GM21619 (cell line): ENCODE data around the gene POLR1D.

Experiments used
- ATAC-seq: cut with Tn5 transposase; IDR thresholded peaks from one replicate; pipeline ENCODE4 v1.9.1; 2021; ENCODE audit not compliant: unreplicated experiment

The POLR1D gene

DNA sequence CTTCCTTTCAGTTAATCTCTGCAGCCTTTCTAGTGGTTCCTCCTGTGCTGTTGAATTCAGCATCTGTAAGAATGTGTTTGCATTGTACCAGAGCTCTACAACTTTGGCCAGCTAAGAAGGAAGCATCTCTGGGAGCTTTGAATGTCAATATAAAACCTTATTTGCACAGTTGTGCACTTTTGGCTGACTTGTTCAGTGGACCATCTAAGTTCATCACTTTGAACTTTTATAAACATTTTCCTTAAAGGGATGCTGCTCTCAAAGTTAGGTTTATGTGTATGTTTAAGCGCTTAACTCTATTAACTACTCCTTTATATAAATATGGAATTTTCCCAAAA, 15.6 kb downstream of the POLR1D start:
- no peak for ATAC-seq

DNA sequence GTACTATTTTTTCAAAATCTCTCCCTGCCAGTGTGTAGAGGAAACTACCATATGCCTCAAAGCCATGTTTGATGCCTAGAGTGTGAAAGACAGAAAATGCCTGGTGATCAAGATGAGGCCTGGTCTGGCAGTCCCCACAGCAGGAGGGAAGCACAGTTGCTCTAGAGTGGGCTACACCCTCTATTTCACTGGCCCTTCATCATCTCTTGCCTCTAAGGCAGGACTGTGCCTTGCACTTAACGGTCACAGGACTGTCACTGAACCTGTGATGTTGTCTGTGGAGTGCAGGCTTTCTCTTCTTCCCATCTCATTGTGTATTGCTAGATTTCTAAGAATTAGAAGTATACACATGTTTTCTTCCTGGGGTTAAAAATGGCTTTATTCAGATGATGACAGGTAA, 16.3 kb downstream of the POLR1D start:
- no peak for ATAC-seq

DNA sequence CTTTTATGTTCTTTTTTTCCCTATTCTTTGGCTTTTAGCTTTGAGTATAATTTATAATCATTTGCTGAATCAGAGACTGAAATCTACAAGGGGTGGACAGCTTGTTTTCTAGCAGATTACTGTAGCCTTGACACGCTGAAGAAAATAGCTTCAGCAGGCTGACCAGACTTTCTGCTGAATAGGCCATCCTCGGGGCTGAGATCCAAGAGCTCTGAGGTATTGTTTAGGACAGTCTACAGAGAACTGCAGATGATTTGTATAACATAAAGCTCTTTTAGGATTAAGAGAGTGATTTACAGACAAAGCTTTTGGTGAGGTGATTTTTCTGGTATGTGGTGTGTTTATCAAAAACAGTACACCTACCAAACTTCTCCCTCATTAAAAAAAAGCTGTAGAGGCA, 16.8 kb downstream of the POLR1D start:
- ATAC-seq = no peak

DNA sequence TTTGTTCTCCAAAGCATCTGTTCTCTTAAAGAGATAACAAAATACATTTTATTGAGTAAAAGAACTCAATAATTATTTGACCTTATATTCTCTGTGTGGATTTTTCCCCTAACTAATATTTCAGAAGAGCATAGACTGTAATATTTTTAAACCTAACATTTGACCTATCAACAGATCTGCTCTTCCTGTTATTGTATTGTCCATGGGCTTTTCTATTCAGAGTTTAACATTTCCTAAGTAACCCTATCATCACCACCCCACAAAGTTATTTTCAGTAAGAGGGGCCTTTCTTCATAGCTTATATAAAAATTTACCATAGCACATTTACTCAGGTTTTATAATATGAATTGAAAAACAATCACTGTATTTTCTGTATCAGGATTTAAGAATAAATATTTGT, 17.5 kb downstream of the POLR1D start:
- ATAC-seq = no peak

DNA sequence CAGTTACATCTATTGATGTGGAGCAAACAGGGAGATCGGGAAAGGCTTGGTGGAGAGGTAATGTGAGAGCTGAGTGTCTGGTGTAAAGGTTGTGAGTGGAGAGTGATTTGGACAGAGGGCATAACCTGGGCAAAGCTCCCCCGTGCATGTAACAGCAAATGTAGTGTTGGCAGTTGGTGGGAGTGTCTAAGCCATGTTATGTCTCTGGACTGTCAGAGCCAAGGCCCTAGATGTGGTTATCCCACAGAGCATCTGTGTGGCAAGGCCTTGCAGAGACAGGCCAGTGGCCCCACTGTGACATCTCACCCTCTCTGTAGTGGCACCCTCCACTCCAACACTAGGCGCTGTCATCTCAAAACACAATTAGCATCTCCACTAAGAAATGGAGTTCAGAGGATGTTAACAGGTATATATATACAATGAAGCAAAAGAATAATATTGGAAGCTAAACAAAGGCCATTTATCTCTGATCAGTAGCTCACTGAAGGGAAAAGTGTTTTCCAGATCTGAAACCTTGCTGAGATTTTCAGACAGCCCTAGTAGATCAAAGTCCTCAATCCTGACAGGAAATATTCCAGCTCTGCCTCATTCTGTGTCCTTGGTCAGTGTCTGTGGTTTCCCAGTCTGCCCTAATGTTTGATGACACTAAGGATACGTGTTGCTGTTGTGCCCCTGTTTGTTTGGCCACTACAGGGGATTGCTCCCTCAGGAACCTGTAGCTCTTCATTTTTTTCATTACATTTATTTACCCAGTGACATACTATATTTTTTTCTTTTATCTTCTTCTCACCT, 20.2 kb downstream of the POLR1D start:
- ATAC-seq = no peak

DNA sequence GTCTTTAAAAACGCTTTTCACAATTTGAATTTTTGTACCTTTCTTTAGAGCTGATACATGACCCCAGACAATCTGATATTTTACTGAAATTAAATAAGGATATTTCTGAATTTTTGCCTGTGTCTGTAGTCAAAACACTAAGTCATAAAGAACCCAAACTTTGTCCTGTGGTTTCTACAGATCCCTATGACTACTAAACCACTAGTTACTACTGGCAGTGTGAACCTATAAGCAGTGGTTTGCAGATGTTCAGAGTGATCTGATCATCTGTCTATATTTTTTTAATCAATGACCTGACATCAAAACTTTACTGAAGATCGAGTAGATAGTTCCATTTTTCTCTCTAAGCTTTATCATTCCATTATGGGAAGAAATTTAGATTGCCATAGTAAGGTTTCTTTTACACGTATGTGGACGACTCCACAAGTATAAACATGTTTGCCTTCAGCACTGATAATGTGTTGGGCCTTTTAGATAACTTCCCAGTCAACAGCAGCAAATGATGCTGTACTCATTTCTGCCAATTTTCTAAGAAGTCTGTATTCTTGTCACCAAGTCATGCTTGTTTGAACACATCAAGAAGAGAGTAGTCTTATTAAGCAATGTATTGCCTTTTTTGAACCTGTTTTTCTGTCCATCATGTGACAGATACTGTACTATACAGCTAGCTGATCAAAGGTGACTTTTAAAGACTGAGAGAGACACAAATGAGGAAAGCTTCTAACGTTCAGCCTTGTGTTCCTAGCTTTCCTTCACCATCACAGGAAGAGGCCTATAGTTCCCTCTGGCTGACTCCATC, 21.8 kb downstream of the POLR1D start:
- no peak for ATAC-seq

DNA sequence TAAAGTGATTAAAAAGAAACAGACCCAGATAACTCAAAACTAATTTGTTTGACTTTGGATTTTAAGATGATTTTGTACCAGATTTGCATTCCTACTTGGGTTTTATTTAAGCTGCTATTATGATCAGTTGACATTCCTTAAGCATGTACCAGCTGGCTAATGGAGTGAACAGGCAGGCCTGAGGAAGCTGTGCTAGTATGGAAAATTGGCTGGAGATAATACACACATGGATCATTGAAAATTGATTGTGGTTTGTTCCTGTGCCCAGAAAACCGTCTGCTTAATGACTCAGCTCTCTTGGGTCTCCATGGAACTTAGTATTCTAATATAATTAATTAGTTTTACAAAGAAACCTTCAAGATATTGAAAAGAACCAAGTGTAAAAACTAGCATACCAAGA, 22.6 kb downstream of the POLR1D start:
- no peak for ATAC-seq

DNA sequence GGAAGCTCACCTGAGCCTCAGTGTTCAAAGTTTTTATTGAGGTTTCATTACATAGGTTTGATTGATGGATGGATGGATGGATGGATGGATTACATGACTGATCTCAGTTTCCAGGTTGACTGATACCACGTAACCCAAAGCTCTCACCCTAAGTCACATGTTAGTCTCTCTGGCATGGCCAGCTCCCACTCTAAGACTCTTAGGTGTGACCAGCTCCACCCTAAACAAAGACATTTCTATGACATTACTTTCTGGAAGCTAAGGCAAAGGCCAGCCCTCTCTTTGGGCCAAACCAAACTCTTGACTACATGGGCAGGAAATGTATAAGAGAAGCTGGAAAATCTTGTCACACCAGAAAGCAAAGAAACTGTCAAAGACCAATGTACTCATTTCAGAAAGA, 28.6 kb downstream of the POLR1D start:
- no peak for ATAC-seq

DNA sequence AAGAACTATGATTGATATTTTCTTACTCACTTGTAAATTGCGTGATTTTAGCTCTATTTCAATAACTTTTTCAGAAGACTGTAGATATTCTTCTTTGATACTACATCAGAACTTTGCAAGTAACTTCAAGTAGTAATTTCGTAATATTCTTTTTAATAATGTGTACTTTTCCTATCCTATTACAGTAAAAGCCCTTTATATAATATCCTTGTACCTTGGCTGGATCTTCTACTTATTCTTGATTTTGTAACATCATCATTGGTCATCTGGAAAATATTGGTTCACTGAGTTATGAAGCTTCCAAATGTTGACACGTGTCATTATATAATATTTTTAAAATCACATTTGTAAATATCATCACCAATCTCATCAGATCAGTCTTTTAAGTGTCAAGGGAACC, 32.4 kb downstream of the POLR1D start:
- no peak for ATAC-seq

DNA sequence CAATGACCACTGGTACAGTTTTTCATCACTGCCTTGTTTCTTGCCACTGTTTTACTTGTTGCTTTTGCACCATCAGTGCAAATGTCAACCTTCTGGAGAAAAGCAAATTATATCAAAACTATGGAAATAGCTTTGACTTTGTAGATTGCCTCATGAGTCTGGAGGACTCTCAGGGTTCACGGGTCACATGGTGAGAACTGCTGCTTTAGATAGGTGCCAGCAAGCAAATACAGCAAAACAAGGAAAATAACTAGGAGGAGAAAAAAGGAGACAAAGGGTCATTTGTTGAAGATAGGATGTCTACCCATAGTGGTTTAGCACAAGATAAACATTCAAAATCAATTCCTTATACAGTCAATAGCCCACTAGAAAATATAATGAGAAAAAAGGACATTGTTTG, 33.1 kb downstream of the POLR1D start:
- no peak for ATAC-seq

DNA sequence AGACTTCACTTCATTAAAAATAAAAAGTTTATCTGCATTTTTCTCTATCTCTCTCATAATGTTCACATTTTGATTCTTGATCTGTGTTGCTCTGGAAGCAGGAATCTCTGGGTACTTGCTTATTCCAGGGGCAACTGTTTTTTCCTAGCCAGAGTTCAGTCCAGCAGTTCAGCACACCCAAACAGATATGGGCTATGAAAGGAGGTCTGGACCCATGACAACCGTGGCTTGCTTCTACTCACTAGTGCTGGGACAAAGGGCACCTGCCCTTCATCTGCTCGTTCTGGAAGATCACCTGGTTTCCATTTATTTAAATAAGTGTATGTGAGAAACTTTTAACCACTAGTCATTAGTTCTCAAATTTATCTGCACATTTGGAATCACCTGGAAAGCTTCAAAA, 36.0 kb downstream of the POLR1D start:
- ATAC-seq = no peak

DNA sequence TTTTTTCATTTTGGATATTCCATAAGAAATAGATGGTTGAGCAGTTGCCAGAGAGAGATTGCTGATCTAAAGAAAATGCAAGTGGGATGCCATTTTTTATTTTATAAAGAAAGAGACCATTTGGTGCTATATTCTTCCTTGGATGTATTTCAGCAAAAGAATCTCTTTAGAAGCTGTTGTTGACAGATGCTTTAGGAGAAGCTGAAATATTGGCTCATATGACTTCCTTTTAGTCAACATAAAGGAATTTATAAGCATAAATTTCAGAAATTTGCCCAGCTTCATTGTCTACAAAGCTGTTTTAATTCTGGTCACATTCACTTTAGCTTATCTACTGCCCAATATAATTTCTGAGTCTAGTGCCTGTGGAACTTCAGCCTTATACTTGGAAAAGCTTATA, 36.9 kb downstream of the POLR1D start:
- no peak for ATAC-seq

DNA sequence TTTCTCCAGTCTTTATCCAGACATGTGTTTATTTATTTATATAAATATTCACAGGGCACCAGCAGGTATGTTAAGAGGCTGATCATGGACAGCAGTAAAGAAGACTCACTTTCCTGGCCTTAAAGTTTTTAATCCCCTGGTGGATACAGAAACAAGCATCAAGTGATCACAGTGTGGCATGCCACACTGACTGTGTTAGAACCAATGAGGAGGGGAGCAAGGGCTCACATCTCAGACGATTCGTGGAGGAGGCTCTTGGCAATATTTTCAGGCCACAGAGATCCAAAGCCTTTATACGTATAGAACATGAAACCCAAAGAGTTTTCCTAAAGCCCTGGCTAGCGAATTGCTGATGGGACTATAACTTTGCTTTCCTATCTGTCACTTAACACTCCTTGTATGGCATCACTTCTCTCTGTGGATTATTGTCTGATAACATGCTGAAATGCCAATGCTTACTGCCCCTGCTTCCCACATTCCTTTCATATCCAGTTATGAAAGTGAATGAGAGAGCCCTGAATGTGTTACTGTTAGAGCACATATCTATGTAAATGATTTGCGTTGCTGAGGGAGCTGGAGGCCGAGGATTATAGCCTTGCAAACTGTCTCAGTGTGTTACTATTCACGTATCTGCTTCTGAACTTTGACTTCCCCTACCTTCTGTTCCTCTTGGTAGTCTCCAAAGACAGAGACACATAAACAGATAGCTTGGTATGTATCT, 37.6 kb downstream of the POLR1D start:
- no peak for ATAC-seq

DNA sequence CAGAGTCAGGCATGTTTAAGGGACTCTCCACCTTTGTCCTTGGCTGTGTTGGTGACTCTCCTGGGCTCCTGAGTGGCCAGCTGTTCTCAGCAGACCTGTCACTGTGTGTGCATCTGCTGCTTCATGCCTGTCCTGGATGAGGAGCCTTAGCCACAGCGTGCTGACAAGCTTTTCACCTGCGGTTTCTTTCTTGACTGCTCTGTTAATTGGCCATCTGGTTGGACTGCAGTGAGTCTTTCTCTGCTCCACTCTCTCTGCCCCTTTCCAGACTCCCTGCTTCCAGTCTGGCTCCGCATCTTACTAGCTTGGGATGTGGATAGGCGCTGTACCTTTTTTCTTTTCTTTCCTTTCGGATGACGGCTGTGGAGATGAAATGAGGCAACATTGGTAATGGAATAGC, 38.8 kb downstream of the POLR1D start:
- no peak for ATAC-seq

DNA sequence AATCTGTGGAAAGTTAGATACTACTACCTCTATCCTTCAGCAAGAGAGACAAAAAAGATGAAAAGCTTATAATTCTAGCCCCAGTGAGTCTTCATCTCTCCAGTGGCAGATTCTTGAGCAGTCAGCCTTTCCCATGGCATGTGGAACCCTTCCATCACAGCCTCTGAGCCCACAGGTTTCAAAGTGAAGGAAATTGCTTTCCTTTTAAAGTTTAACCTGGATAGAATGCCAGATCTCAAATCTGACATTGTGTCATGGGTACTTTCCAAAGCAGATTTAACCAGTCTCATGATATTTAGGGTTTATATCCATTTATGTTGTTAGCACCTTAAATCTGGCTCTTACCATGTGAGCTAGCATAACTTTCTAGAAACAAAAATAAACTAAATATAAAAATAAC, 39.3 kb downstream of the POLR1D start:
- no peak for ATAC-seq

DNA sequence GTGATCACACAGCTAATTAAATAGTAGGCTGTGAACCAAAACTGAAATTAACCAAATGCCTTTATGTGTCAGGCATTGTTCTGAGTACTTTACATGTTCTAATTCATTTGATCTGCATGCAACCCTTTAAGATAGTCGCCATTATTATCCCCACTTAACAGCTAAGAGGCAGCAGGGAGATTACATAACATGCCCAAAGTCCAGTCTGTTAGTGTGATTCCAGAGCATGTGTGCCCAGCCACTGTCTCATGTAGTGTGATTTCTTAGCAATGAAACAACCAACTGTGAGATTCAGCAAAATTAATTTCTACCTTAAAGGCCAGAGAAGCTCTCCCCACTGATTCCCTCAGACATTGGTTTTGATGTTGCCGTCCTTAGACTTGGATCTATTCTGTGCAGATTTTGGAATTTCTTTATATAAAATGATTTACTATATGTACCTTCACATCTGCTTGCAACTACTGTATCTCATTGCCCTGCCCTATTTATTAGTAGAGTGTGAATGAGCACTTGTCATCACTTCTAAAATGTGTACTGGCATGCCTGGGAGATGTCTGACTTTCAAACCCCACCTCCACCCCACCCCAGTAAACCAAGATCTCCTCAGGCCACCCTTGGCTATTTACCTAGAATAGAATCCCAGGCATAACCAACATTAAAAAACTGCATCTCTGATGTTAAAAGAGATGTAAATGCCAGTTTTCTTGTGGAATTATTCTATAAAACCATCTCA, 41.2 kb downstream of the POLR1D start:
- no peak for ATAC-seq

DNA sequence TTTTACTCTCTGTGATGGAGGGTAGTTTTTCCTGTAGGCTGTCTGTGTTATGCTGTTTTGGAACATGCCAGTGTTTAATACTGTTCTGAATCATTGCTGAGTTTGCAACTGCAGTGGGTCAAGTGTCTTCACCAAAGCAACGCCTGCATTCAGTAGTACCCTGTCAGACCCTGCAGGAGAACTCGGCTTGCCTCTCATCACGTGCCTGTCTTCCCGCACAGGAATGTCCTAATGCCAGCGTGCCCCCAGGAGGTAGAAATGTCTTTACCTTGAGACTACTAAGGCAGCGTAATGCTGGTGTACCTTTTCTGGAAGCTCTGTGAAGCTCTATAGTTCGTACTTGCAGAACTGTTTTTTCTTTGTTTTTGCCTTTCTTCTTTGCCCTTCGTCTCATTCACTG, 42.3 kb downstream of the POLR1D start:
- ATAC-seq = no peak

DNA sequence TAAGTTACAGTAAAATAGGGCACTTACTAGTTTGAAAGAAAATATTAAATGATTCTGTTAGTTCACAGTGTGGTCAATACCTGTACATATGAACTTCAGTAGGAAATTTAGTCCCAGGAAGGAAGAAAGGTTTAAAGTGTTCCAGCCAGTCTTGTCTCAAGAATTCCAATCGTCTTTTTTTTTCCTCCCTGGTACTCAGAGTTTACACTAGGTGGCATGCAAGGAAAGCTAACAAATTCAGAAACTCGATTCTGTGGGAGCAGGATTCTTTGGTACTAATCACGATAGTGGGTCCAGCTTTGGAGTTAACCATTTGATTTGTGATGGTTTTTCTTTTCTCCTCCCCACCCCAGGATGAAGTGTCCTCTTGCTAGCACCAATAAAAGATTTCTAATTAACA, 43.6 kb downstream of the POLR1D start:
- no peak for ATAC-seq

DNA sequence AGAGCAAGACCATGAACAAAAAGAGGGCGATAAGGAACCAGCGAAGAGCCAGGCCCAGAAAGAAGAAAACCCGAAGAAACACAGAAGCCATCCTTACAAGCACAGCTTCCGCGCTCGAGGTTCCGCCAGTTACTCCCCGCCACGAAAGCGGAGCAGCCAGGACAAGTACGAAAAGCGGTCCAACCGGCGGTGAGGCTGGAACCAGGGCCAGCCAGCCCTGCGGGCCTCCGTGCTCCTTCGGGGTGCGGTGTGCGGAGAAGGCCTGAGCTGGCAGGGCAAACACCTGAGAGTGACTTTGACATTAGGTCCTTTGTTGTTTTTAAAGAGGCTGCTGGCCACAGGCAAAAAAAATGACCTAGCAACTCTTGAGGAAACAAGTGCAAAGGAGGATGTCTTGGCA, 44.1 kb downstream of the POLR1D start:
- ATAC-seq = no peak

DNA sequence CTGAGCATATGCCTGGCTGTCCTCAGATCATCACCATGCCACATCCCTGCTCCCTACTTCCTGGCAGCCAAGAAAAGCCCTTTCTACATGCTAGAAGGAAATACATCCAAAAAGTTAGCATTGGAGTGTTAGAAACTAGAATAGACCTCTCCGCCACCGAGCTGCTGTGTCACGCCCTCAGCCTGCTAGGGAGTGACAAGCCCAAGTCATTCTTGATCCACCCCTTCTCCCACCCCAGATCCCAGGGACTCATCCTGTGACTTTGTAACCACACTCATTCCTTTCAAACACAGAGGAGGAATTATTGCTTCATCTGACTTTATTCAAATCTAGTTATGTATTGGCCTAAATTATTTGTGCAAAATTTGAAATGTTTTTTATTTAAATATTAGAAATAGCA, 45.3 kb downstream of the POLR1D start:
- no peak for ATAC-seq

DNA sequence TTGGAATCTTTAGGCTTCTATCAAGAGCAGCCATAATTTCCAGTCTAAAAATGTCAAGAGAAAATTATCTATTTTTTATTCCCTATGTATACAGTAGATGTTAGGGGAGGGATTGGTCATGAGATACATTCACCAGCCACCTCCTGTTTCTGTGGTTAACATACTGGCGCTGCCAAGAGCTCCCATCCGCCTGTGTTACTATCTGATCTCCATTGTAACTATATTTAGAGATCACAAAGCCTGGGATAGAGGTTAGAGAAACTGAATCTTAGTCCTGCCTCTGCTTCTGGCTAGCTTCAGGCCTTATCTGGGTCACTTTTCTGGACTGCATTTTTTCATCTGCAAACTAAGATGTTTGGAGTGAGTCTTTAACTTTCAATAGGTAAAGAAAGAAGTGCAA, 46.3 kb downstream of the POLR1D start:
- no peak for ATAC-seq
